GM12865 (cell line): ENCODE data around the gene POU2AF3.
"Not testable (repeated sequence)": the region's sequence is repeated elsewhere in the genome, so short reads cannot be mapped to it uniquely, and the experiment has no call there.

Source experiments
- DNase-seq: peaks from one replicate; pipeline ENCODE4 v3.0.0; 2010; ENCODE audit warnings: low read depth
- H3K4me3 ChIP-seq: 2 replicates; pipeline ENCODE4 v1.5.1; 2011; ENCODE audit warnings: mild to moderate bottlenecking, low read depth, low read length, control low read depth
- CTCF ChIP-seq: IDR thresholded peaks from 2 replicates; pipeline ENCODE4 v1.5.1; 2011; ENCODE audit warnings: low read length, control low read depth, low read depth, inconsistent platforms; ENCODE audit not compliant: insufficient read depth; ENCODE audit errors: missing control alignments

POU2AF3 gene

DNA sequence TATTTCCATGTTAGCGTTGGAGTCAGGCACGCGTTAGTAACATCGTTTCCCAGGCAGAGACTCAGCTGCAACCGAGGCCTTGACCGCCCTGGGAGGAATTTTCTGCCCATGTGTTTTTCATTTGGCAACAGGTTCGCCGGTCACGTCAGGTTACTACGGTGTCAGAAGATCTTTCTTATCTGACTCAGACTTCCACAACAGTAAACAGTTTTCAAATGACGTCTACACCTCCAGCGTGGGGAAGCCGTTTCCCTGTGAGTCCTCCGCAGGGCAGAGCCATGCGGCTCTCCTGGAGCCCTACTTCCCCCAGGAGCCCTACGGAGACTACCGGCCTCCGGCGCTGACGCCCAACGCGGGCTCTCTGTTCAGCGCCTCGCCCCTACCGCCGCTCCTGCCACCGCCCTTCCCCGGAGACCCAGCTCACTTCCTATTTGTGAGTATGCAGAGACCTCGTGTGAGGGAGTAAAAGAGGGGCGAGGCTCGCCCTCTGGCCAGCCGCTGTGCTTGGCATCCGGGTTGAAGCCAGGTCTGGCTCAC lies 14.3 kb upstream of the POU2AF3 start:
- no peak for DNase-seq
- no peak for TF ChIP-seq CTCF
- H3K4me3 ChIP-seq = no peak overlapping the region

DNA sequence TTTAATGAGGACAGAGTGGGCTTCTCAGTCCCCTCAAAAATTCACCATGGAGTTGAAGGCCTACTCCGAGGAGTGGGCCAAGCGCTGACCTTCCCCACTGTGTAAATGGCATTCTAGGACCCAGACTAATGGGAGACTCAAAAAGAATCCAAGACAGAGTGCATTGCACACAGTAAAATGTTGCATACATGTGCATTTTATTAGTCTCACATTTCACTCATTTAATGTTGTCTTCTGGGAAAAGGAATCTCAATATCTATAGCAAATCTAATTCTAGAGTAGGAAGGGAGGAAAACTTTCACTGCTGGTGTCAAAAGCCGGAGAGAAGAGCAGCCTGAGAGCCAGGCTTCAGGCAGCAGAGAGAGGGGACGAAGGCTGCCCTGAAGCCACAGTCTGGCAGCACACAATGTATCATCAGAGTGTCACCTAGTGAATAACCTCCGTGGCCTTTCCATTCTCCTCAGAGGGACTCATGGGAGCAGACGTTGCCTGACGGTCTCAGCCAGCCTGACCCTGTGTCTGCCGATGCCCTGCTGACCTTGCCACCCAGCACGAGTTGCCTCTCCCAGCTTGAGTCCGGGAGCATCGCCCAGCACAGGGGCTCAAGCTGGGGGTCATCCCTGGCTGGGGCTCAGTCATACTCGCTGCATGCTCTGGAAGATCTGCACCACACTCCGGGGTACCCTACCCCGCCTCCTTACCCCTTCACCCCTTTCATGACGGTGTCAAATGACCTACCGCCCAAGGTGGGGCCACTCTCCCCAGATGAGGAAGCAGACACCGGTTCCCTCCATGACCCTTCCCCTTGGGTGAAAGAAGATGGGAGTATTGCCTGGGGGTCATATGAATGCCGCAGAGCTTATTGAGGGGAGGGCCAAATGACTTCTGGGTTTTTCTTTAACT lies 12.9 kb upstream of the POU2AF3 start:
- no peak for DNase-seq
- no peak for TF ChIP-seq CTCF
- H3K4me3 ChIP-seq = no peak overlapping the region

DNA sequence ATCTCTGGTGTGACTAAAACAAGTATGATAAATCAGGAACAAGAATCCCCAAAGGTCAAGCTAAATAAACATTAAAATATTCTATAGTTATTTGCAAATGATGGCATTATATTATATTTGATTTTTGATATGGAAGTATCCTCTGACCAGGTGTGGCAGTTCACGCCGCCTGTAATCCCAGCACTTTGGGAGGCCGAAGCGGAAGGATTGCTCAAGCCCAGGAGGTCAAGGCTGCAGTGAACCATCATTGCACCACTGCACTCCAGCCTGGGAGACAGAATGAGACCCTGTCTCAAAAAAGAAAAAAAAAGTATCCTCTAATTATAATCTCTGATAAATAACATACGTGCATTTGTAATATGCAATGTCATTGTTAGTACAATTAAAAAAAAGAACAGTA lies 6.6 kb upstream of the POU2AF3 start:
- no peak for TF ChIP-seq CTCF
- no peak for DNase-seq
- H3K4me3 ChIP-seq = no peak overlapping the region

DNA sequence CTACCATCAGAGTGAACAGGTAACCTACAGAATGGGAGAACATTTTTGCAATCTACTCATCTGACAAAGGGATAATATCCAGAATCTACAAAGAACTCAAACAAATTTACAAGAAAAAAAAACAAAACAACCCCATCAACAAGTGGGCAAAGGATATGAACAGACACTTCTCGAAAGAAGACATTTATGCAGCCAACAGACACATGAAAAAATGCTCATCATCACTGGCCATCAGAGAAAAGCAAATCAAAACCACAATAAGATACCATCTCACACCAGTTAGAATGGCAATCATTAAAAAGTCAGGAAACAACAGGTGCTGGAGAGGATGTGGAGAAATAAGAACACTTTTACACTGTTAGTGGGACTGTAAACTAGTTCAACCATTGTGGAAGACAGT lies 5.9 kb upstream of the POU2AF3 start:
- not testable (repeated sequence) for DNase-seq, H3K4me3 ChIP-seq

- no peak overlapping the region for H3K4me3 ChIP-seq
- DNase-seq = no peak
- no peak for TF ChIP-seq CTCF
These were observed 2.1 kb upstream of the POU2AF3 start for GRCh38 chr11:111296196-111296595.

DNA sequence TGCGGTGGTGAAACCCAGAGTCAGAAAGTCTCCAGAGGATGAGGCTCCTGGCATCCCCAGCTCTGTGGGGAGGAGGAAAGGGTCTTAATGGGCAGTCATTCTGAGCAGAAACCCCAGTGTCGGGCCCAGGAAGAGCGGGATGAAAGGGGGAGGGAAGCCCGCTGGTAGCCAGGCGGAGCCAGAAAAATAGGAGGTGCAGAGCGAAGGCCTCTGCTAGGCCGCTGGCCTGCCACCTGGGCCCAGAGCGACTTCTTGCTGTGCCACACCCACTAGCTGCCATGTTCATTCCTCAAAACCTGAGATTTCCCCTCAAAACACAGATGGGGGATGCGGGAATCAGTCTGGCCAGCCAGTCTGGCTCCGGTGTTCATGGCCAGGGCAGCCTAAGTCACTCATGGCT lies 650 bp upstream of the POU2AF3 start:
- no peak for TF ChIP-seq CTCF
- no peak for DNase-seq
- H3K4me3 ChIP-seq = no peak overlapping the region

- H3K4me3 ChIP-seq = peak overlapping the region; percentile 63
- peak; percentile 52 for TF ChIP-seq CTCF
- peak; percentile 35 for DNase-seq
These were observed 1.0 kb downstream of the POU2AF3 start for GRCh38 chr11:111299101-111300026.
